Right atrium auricular region (tissue), 2 donors: Measurements from ENCODE around the gene PNP. TPM values are rescaled to one million over a fixed set of nuclear protein-coding genes. Genes with fewer than 3 reads are reported as not detected.
A peak's percentile ranks its signal among the peaks of the same experiment; 100 is the strongest.

Source experiments
- DNase-seq: peaks from one replicate; pipeline ENCODE4 v3.0.0-alpha.2; 2019; ENCODE audit warnings: low spot score
- H3K27ac ChIP-seq, 2 donors: fragments of 200-600 bp; sonication (generic); 1 replicate in 1 of 2; 2 replicates in 1 of 2; pipeline ENCODE4 v1.5.1; 2016 to 2019
- H3K27me3 ChIP-seq, 2 donors: fragments of 200-600 bp; sonication (generic); one replicate each; pipeline versions ENCODE4 v1.5.1 to v1.6.0; 2017 to 2019
- H3K36me3 ChIP-seq: fragments of 200-600 bp; sonication (generic); one replicate; pipeline ENCODE4 v1.5.1; 2016
- H3K4me1 ChIP-seq, 2 donors: fragments of 200-600 bp; sonication (generic); one replicate each; pipeline versions ENCODE4 v1.5.1 to v1.6.0; 2017 to 2019
- H3K4me3 ChIP-seq, 2 donors: fragments of 200-600 bp; sonication (generic); 1 replicate in 1 of 2; 2 replicates in 1 of 2; pipeline ENCODE4 v1.5.1; 2017 to 2019; ENCODE audit warnings: mild to moderate bottlenecking in 1 of 2, moderate library complexity in 1 of 2
- H3K9me3 ChIP-seq, 2 donors: fragments of 200-600 bp; sonication (generic); one replicate each; pipeline ENCODE4 v1.5.1; 2019
- CTCF ChIP-seq, 2 donors: fragments of 200-600 bp; sonication (generic); IDR thresholded peaks; one replicate each; pipeline ENCODE4 v1.5.1; 2019; ENCODE audit warnings: antibody characterized with exemption in 2 of 2
- total RNA-seq, 2 donors: library from RNA; depleted of rRNA; stranded (reverse); fragments of >200 nt; gene quantifications; one replicate each; pipeline ENCODE4 v1.1.0, GENCODE V29; 2016

The PNP gene
- total RNA-seq, 2 donors from 2014 or later = 7.4 to 25.2 TPM

- Histone ChIP-seq H3K4me3 (no peak overlapping the region), H3K36me3 (no peaks in the 10 kb centered on the region), H3K27ac (no peak overlapping the region), H3K9me3 (no peaks in the 10 kb centered on the region), H3K4me1 (peaks cover 0 to 9% of the 10 kb centered on the region in 2 donors), H3K27me3 (no peaks in the 10 kb centered on the region)
- no peak for DNase-seq
- TF ChIP-seq CTCF (IDR thresholded peaks at IDR 0.05) = no peak
Measured at GRCh38 chr14:20427231-20428009, 41.8 kb upstream of the PNP start.

GRCh38 chr14:20428010-20428365 is 41.2 kb upstream of the PNP start:
- DNase-seq = no peak
- H3K4me3 ChIP-seq = no peak overlapping the region
- H3K36me3 ChIP-seq = no peaks in the 10 kb centered on the region
- no peaks in the 10 kb centered on the region for H3K27me3 ChIP-seq
- peaks cover 0 to 9% of the 10 kb centered on the region in 2 donors for H3K4me1 ChIP-seq
- no peak for TF ChIP-seq CTCF (IDR thresholded peaks at IDR 0.05)
- H3K9me3 ChIP-seq = no peaks in the 10 kb centered on the region
- no peak overlapping the region for H3K27ac ChIP-seq

- no peak for TF ChIP-seq CTCF (IDR thresholded peaks at IDR 0.05)
- Histone ChIP-seq H3K4me3 (no peak overlapping the region), H3K27me3 (no peaks in the 10 kb centered on the region), H3K27ac (no peak overlapping the region), H3K36me3 (no peaks in the 10 kb centered on the region), H3K9me3 (no peaks in the 10 kb centered on the region), H3K4me1 (peaks cover 0 to 9% of the 10 kb centered on the region in 2 donors)
- DNase-seq = no peak
Measured at GRCh38 chr14:20428802-20429201, 40.4 kb upstream of the PNP start.

- Histone ChIP-seq H3K9me3 (no peaks in the 10 kb centered on the region), H3K36me3 (no peaks in the 10 kb centered on the region), H3K27ac (no peak overlapping the region), H3K4me1 (peaks cover 0 to 11% of the 10 kb centered on the region in 2 donors), H3K4me3 (no peak overlapping the region), H3K27me3 (no peaks in the 10 kb centered on the region)
- TF ChIP-seq CTCF (IDR thresholded peaks at IDR 0.05) = no peak
- DNase-seq = no peak
Measured at GRCh38 chr14:20429801-20430669, 39.2 kb upstream of the PNP start.

GRCh38 chr14:20434701-20435581 is 34.3 kb upstream of the PNP start:
- no peaks in the 10 kb centered on the region for H3K9me3 ChIP-seq
- H3K27ac ChIP-seq = peak overlapping the region; percentile 58 to 67
- DNase-seq = peak; percentile 64
- no peaks in the 10 kb centered on the region for H3K36me3 ChIP-seq
- peak overlapping the region; percentile 34 to 51 for H3K4me3 ChIP-seq
- H3K4me1 ChIP-seq = peaks cover 0 to 16% of the 10 kb centered on the region in 2 donors
- no peak for TF ChIP-seq CTCF (IDR thresholded peaks at IDR 0.05)
- no peaks in the 10 kb centered on the region for H3K27me3 ChIP-seq
